HG03139 (cell line): ENCODE results near the gene PPP1R9A.

ENCODE experiments used
- ATAC-seq: cut with Tn5 transposase; IDR thresholded peaks from one replicate; pipeline ENCODE4 v1.9.1; 2021; ENCODE audit not compliant: unreplicated experiment

Gene PPP1R9A

GRCh38 chr7:95190515-95190914, 283.1 kb downstream of the PPP1R9A start:
- no peak for ATAC-seq

DNA sequence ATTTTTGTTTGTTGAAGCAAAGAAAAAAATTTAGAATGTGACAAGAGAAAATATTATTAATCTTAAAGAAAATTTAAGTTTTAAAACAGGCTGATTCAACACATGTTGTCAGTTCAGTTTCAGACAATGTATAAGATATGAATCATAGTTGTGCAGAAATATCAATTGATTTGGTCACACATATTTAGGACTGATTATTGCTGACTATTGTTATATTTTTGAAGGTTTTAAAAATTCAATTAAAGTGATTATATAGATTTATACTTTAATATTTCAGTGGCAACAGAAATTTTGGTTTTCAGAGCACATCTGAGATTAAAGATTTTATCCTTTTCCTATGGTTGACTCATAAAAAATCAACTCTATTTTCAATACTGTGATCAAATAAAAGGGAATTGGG, 284.4 kb downstream of the PPP1R9A start:
- ATAC-seq = no peak

DNA sequence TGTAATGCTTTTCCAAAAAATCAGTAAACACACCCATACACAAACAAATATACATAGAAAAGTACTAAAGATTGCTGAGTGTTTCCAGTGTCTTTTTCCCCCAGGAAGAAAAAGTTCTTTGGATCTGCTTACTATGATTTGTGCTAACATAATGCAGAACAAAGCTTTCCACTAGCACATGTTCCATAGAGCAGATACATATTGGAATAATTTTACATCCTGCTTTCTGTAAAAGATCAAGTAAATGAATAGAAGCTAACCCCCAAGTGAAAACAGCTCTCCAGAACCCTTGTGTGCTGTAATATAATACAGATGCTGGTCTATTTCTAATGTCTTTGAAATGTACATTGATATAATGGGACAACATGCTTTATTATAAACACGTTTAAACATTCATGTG, 291.5 kb downstream of the PPP1R9A start:
- no peak for ATAC-seq

DNA sequence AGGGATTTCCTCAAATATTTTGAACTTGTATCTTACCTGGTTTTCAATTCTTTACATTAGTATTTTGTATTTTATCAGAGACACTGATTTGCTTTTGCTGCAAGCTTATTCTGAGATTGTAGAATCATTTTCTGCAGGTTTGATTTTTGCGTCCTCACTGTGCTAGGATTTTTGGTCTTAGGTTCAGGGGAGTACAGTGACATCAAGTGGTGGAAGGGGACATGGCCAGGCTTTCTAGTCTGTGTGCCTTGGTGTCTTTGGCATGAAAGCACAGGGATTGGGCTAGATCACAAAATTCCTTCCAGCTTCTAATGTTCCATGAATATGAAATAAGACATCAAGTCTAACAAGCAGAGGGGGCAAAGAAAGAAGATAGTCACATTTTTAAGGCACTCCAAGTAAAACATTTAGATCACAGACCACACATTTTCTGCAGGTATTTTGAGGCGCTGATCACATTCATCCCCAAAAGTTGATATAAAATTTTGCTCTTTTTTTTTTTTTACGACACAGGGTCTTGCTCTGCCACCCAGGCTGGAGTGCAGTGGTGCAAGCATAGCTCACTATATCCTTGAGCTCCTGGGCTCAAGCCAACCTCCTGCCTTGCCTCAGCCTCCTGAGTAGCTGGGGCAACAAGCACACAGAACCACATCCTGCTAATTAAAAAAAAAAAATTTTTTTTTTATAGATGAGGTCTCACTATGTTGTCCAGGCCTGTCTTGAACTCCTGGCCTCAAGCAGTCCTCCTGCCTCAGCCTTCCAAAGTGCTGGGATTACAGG, 292.6 kb downstream of the PPP1R9A start:
- ATAC-seq = no peak

GRCh38 chr7:95200741-95201140, 293.3 kb downstream of the PPP1R9A start:
- no peak for ATAC-seq

- ATAC-seq = no peak
Measured at GRCh38 chr7:95201727-95202126, 294.3 kb downstream of the PPP1R9A start.

DNA sequence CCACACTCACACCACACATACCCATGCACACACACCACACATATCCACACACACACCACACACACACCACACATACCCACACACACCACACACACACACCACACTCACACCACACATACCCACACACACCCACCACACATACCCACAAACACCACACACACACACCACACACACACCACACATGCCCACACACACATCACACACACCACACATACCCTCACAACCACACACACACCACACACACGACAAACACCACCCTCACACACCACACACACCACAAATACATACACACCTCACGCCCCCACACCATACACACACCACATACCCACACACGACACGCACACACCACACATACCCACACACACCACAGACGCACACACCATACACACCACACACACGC, 297.2 kb downstream of the PPP1R9A start:
- ATAC-seq = no peak

GRCh38 chr7:95205665-95206225, 298.4 kb downstream of the PPP1R9A start:
- ATAC-seq = no peak

DNA sequence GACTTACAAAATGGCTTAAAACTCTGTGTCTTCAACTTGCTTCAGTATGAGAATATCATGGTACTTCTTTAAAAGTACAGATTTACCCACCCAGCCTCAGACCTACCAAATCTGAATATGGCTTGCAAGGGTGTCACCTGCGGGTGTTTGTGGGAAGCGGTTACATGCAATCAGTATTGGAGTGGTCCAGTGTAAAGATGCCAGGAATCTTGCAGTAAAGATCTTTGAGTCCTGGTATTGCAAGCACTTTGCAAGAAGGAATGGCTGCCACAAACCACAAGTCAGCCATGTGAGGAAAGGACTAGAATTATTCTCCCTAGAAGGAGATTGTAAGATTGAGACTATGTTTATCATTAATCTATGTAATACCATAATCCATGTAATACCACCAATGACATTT, 301.9 kb downstream of the PPP1R9A start:
- ATAC-seq = no peak

DNA sequence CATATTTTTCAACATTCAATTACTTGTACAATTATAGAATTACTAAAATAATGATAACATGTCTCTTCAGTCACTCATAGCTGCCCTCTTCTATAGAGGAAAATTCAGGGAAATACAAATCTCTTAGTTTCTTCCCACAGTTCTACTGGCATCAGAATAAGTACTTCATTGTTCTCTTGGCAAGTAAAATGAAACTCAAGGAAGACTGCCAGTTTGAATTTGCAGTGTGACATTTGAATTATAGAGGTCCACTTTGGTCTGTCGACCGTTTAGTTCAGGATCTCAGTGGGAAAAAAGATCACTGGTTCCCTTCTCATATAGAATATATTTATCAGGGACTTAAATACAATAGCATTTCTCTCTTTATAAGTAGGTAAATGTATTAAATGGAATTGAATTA, 302.4 kb downstream of the PPP1R9A start:
- ATAC-seq = no peak

DNA sequence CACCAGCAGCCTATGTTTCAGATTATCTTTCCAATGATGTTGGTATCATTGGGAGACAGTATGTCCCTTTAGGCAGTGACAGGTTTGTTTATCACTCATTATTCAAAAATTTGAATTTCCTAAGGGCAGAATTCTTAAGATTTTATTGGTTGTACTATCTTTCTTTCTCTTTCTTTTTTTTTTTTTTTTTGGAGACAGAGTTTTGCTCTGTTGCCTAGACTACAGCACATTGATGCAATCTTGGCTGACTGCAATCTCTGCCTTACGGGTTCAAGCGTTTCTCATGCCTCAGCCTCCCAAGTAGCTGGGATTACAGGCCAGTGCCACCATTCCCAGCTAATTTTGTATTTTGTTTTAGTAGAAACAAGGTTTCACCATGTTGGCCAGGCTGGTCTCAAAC, 305.8 kb downstream of the PPP1R9A start:
- no peak for ATAC-seq

- ATAC-seq = no peak
Measured at GRCh38 chr7:95213809-95214492, 306.6 kb downstream of the PPP1R9A start.

- ATAC-seq = no peak
Measured at GRCh38 chr7:95219721-95220120, 312.3 kb downstream of the PPP1R9A start.

DNA sequence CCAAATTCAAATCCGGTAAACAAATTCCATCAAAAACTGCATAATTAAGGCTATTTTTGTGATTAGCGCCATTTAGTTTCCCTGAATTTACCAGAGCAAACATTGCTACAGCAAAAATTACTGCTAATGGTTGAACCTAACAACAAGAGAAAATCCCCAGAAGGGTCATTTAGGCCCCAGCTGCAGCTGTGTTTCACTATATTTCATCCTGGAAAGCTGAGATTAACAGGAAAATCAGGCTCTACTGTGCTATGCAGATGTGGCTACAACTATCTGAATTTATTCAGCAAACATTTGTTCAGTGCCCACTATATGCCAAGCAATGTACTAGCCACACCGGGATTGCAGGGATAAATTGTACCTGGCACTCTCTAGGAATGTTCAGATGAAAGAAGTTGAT, 312.9 kb downstream of the PPP1R9A start:
- ATAC-seq = no peak

- ATAC-seq = no peak
Measured at GRCh38 chr7:95225301-95225700, 317.9 kb downstream of the PPP1R9A start.

GRCh38 chr7:95229301-95229700, 321.9 kb downstream of the PPP1R9A start:
- ATAC-seq = no peak

DNA sequence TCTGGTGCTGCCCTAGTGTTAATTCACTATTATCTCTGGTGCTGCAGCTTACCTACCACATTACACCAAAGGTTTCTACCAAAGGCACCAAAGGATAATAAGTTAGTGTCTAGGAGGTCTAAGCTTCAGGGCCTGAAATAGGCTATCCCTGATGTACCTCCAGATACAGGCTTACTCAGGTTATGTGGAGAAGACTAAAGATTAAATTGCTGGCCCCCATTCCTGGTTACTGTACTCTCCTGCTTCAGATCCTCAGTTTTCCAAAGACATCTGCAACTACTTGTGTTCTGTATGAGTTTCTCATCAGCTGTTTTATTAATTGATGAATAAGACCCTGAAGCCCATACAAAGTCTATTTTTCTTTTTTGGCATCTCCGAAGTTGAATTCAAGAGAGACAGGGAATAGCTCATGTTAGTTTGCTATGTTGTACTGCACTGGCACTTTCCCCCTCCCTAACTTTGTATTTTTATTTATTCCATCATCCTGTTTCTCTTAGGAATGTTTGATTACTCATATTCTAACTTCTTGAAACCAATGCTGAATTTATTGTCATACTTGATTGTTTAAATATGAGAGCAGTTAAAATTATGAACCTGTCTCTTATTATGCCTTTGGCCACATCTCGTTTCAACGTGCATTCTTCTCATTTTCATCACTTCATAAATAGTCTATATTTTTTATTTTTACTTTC, 331.0 kb downstream of the PPP1R9A start:
- ATAC-seq = no peak

DNA sequence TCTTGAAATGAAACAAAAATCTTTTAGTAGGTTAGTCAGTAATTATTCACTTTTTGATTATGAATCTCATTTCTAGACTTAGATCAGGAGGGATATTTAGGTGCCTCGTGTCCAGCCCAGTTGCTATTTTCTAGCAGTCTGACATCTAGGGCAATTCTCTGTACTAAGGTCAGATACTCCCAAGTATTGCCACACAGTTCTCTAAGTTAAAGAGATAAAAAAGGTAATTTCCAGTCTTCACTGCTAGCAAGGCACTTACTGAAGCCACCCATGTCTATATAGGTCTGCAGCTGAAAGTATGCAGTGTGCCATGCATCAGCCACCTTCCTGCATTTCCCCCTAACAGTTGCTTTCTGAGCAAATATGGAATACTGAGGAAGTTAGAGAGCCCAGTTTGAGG, 333.5 kb downstream of the PPP1R9A start:
- no peak for ATAC-seq

DNA sequence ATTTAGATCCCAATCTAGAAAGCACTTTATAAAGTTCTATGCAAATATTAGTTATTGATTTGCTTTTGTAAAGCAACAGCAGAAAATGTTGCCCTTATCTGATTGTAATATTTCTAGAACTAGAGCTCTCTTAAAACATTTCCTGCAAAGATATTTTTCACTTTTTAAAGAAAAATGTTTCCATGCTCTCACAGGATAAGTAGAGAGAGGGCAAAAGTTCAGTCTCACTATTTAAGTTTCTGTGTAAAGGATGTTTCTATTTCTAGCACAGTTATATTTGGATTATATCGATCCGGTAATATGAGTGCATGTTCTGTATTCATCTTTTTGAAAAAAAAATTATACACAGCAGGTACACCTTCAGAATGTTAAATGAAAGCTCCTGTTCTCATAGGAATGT, 334.9 kb downstream of the PPP1R9A start:
- ATAC-seq = no peak

- no peak for ATAC-seq
Measured at GRCh38 chr7:95244616-95245015, 337.2 kb downstream of the PPP1R9A start.

GRCh38 chr7:95245828-95246500, 338.6 kb downstream of the PPP1R9A start:
- no peak for ATAC-seq
